A549 treated with Mapracorat at 1 μM for 4 hours (cell line): ENCODE measurements around the gene ST7L. TPM values are rescaled to one million over a fixed set of nuclear protein-coding genes. Genes with fewer than 3 reads are reported as not detected.

Experiments used
- total RNA-seq: library from RNA; stranded (reverse); fragments of 200-300 nt; extraction: Qiagen RNA extraction; gene quantifications from 5 replicates; pipeline ENCODE4 v1.2.3, GENCODE V29; 2022

Gene ST7L
- 11.0 to 12.0 TPM (median 11.6 TPM) in 5 replicates for total RNA-seq

GRCh38 chr1:112618721-112619517, at the start of gene ST7L:
ST7L (minus strand) TSS chr1:112619141; CDS start chr1:112619113, 28 bp downstream.

GRCh38 chr1:112619518-112620376, 806 bp upstream of the ST7L start, which contains the start of gene CAPZA1:
CAPZA1 (plus strand) TSS chr1:112619832; CDS start chr1:112619845, 13 bp downstream.

GRCh38 chr1:112508278-112509004, 110.5 kb downstream of the ST7L start, which contains the start of gene WNT2B:
WNT2B (plus strand) TSS chr1:112508965; CDS start chr1:112509263, 298 bp downstream.

Other genes with a start within 250 kb of the ST7L start
- gene CTTNBP2NL, start 222.9 kb downstream of the ST7L start, total RNA-seq: 5.1 to 9.9 TPM (median 7.6 TPM) in 5 replicates
- gene WNT2B, start 110.2 kb downstream of the ST7L start, total RNA-seq: 0.12 to 0.28 TPM (median 0.23 TPM) in 5 replicates
- gene CAPZA1, start 691 bp upstream of the ST7L start, total RNA-seq: 56.0 to 66.5 TPM (median 63.5 TPM) in 5 replicates
- gene MOV10, start 55.5 kb upstream of the ST7L start, total RNA-seq: 24.4 to 33.8 TPM (median 29.7 TPM) in 5 replicates
- 351 to 403 TPM (median 363 TPM) in 5 replicates for gene RHOC, start 88.0 kb upstream of the ST7L start, total RNA-seq
- 0.75 to 1.3 TPM (median 0.94 TPM) in 5 replicates for gene PPM1J, start 96.2 kb upstream of the ST7L start, total RNA-seq